GM10266 (cell line): ENCODE data around the gene TFAP2D.

Experiments
- DNase-seq: peaks from one replicate; pipeline ENCODE4 v3.0.0; 2012; ENCODE audit errors: extremely low spot score
- TF ChIP-seq, protein P1 (sequence below): IDR thresholded peaks from 2 replicates; pipeline ENCODE4 v1.5.1; 2012; ENCODE audit warnings: mild to moderate bottlenecking, low read depth; ENCODE audit not compliant: control insufficient read depth, insufficient read depth; ENCODE audit errors: missing control alignments

Gene TFAP2D

DNA sequence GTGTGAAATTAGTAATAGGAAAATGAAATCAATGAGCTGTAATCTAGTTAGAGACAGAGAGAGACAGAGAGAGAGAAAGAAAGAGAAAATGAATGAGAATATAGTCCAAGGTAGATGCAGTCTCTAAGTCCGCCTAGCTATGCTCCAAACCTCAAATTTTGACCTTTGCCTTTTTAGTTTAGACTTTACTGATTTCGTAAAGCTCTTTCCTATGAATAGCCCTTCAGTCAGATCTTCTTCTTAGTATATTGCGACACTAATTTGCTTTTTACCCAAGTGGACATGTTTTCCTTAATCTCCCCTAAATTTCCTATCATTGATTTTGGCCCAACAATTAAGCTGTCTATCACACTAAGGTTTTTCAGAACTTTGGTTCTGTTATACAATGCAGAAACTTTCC is 49.5 kb downstream of the TFAP2D start:
- DNase-seq, result no peak
- TF ChIP-seq, protein P1, sequence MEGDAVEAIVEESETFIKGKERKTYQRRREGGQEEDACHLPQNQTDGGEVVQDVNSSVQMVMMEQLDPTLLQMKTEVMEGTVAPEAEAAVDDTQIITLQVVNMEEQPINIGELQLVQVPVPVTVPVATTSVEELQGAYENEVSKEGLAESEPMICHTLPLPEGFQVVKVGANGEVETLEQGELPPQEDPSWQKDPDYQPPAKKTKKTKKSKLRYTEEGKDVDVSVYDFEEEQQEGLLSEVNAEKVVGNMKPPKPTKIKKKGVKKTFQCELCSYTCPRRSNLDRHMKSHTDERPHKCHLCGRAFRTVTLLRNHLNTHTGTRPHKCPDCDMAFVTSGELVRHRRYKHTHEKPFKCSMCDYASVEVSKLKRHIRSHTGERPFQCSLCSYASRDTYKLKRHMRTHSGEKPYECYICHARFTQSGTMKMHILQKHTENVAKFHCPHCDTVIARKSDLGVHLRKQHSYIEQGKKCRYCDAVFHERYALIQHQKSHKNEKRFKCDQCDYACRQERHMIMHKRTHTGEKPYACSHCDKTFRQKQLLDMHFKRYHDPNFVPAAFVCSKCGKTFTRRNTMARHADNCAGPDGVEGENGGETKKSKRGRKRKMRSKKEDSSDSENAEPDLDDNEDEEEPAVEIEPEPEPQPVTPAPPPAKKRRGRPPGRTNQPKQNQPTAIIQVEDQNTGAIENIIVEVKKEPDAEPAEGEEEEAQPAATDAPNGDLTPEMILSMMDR, result no peak

DNA sequence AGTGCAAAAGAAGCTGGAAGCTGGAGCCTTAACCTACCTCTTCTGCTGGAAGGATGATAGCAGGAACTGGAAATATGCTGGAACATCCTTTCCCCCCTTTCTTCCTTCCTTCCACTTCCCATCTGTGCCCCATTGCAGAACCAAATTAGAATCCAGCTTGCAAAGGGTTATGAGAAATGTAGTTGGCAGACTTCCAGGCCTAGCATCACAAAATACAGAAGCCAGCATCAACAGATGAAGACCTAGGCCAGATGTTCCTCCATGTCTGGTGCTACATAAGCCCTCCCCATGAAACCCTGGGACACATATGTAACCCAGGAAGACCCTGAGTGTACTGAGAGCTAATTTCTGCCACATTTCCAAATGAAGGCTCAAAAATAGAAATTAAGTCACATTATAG is 65.4 kb downstream of the TFAP2D start:
- no peak for DNase-seq
- TF ChIP-seq, protein P1, result no peak

DNA sequence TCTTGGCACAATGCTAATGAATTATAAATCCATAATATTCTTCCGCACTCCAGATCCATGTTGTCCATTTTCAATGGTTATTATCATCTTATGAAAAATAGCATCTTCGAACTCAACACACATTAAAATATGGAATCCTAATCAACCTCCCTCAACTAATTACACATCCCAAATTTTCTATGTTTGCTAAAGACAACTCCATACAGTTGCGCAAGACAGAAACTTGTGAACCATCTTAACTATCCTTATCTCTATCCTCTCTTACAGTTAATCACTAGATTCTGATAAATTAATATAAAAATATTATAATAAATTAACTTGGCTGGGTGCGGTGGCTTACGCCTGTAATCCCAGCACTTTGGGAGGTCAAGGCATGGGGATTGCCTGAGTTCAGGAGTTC is 67.1 kb downstream of the TFAP2D start:
- TF ChIP-seq, protein P1, result no peak
- DNase-seq, result no peak

DNA sequence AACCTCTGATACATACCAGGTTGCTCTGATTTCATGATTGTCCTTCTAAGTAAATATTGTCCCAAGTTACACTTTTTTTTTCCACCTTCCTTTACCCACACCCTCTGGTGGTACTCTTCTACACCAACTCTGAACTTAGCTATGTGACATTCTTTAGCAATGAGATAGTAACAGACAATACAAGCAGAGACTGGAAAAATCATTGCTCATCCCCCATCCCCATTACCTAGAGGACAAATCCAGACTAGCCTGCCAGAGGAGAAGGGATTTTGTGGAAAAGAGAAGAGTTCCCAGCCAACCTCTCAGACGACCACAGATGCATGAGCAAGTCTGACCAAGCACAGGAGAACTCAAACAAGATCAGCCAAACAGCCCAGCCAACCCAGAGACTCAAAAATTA is 72.6 kb downstream of the TFAP2D start:
- no peak for DNase-seq
- TF ChIP-seq, protein P1, result no peak

DNA sequence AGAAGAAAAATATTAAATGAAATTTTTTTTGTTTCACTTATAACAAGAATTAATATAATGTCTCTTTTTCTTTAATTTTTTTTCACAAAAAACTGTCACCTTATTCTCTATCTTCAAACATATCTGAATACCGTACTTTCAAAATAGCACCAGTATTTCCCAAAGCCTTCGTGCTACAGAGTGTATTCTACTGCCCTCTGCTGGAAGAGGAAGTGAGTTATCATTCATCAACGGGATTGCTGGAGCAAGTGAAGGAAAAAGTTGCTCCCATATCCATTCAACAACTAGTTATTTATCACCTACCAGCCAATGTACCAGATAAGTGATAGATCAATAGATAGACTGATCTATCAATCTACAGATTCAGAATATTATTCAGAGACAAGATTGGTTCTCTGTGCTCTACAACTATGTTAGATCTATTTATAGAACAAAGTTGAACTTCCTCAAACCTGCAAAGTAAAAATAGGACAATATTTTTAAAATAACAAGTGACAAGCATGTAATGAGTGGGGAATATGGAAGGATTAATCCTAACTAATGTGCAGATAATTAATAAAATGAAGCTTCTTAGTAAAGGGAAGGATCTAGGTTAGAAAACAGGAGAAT is 78.7 kb downstream of the TFAP2D start:
- TF ChIP-seq, protein P1, result peak; percentile 77
- peak; percentile 41 for DNase-seq

DNA sequence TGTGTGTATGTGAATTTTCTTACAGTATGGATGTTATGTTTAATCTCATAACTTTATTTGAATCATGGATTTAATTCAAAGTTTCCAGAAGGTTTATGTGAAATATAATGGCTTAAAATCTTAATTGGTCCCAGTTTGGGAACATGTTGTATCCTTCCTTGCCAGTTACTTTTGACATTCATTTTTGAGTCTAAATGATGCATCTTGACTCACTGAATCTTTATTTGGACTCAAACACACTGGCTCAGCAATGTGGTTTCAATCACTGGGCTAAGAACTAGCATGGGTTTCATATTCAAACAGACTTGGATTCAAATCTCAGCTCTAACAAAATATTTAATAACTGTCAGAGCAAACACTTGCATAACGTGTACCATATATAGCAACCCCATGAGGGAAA is 79.4 kb downstream of the TFAP2D start:
- no peak for DNase-seq
- TF ChIP-seq, protein P1, result no peak

DNA sequence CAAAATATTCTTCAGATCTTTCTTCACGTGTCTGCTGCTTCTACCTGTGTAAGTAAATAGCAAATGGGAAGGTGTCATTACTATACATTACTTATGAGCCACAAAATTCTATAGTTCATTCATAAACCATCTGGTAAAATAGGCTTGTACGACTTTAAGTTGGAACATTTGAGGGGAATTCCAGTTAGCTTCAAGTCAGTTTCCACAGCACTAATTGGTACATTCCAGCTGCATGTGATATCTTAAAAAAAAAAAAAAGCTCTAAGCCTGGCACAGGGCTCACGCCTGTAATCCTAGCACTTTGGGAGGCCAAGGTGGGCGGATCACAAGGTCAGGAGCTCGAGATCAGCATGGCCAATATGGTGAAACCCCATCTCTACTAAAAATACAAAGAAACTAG is 82.2 kb downstream of the TFAP2D start:
- no peak for DNase-seq
- TF ChIP-seq, protein P1, result no peak
